ENCODE results near the gene FZD1.
"Not testable (repeated sequence)": the region's sequence is repeated elsewhere in the genome, so short reads cannot be mapped to it uniquely, and the experiment has no call there.

FZD1 gene

DNA sequence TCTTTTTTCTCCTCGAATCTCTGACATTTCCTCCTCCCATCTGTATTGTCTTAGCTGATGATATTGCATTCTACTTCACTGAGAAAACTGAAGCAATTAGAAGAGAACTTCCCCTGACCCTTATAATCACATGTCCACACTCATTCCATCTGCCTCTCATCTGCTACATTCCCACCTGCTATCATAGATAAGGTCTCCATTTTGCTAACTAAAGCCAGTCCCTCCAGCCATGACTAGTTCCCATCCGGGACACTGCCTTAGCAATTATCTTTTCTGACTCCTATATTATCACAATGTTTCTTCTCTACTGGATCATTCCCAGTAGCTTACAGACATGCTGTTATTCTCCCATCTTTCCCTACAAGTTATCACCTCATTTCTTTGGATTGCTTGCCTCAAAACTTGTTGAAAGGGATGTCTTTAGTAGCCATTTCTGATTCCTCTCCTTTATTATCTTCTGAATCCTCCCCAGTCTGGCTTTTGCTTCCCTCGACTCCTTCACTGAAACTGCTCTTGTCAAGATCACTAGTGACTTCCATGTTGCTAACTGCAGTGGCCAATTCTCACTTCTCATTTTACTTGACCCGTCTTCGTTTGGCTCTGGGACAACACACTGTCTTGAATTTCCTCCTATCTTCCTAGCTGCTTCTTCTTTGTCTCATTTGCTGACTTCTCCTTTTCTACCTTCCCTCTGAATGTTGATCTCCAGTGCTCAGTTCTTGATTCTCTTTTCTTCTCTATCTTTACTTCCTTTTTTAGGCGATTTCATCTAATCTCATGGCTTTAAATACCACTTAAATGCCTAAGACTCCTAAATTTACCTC, 35.9 kb downstream of the FZD1 start:
- DNase-seq: no peak

DNA sequence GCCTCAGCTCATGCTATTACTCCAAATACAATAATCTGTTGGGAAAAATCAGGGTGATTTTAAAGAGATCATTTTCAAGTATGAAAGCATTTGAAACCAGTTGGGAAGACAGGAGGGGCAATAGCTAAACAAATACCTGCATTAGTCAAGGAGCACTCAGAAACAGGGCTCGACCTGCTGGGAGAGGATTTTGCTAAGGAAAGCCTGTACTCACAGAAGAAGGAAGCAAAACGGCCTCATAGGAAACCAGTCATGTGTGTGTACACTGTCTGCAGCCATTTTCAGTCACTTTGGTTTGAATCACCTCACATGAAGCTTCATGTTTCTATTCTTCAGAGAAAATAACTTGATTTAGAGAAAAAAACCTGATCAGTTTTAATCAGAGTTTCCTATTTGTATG, 38.6 kb downstream of the FZD1 start:
- no peak for DNase-seq

DNA sequence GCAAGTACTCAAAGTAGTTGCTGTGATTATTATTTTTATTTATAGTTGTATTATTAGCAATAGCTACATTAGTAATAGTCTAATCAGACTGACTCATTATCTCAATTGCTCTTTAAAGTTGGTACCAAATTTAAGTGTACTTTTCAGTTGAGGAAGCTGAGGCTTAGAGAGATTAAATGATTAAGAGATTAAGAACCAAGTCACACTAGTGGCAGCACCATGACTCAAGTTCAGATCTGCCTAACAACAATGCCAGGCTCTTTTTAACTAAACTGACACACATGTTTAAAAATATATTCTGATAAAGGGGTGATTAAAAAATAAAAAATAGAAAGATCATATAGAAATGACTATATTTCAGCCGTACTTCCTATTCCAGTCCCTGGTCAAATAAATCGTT, 42.0 kb downstream of the FZD1 start:
- no peak for DNase-seq

DNA sequence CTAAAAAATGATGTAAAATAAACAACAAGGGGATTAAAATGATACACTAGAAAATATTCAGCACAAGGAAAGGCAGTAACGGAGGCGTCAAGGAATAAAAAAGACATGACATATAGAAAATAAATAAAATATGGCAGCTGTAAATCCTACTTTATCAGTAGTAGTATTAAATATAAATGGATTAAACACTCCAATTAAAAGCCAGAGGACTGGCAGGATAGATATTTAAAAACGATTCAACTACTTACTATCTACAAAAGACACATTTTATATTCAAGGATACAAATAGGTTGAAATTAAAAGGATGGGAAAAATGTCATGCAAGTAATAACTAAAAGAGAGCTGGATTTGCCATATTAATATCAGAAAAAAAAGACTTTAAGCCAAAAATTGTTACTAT, 43.2 kb downstream of the FZD1 start:
- no peak for DNase-seq

DNA sequence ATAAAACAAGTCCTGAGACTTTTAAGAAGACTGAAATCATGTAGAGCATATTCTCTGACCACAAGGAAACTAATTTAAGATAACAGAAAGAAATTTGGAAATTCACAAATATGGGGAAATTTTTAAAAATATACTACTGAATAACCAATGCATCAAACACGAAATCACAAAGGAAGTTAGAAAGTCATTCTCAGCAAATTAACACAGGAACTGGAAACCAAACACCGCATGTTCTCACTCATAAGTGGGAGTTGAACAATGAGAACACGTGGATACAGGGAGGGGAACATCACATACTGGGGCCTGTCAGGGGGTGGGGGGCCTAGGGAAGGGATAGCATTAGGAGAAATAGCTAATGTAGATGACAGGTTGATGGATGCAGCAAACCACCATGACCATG, 44.0 kb downstream of the FZD1 start:
- DNase-seq: not testable (repeated sequence)

DNA sequence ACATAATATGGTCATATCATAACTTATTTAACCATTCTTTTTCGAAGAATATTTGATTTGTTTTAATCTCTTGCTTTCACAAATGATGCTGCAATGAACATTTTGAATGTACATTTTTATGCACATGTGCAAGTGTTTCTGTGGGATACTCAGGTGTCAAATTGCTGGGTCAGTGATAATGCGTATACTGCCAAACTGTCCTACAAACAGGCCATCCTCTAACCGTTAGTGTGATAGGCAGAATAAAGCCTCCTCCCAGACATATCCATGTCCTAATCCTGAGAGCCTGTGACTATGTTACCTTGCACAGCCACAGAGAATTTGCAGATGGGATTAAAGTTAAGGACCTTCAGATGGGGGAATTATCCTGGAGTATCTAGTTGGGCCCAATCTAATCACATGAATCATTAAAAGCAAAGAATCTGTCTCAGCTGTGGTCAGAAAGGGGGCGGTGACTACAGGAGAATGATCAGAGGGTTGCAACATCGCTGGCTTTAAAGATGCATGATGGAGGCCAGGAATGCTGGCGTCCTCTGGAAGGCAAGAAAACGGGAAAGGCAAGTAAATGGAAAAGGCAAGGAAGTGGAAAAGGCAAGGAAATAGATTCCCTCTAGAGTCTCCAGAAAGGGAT, 46.7 kb downstream of the FZD1 start:
- DNase-seq: no peak

DNA sequence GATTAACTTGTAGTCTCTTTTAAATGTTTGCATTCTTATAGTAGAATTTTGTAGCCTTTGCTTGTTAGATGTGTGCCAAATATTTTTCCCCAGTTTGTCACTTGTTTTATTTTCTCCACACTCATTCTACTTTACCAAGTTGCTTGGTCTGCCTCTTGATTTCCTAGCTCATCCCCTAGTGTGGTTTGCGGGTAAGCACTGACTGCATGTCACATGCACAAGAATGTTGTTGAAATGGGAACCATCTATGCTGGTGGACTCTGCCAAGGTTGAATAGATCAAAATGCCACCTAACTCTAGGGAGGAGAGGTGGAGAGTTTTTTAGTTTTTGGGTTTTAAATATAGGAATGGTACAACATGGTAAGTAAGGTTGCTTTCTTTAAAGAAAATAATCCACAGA, 47.6 kb downstream of the FZD1 start:
- no peak for DNase-seq

DNA sequence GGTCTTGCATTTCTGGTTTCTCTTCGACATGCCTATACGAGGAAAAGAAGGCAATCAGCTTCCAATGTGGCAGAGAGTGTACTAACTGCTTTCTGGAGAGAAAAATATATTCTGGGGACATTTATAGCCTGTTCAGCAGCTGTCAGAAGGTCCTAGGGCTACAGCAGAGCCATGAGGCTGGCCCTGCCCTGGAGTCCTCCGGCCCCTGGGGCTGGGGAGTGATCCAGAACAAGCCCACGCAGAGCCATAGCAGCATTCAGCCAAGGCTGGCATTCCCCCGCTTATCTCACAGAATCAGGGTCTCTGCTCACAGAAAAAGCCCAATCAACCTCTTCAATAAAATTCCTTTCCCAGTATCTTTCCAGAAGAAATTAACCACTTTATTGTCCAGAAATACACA, 48.9 kb downstream of the FZD1 start:
- DNase-seq: no peak

DNA sequence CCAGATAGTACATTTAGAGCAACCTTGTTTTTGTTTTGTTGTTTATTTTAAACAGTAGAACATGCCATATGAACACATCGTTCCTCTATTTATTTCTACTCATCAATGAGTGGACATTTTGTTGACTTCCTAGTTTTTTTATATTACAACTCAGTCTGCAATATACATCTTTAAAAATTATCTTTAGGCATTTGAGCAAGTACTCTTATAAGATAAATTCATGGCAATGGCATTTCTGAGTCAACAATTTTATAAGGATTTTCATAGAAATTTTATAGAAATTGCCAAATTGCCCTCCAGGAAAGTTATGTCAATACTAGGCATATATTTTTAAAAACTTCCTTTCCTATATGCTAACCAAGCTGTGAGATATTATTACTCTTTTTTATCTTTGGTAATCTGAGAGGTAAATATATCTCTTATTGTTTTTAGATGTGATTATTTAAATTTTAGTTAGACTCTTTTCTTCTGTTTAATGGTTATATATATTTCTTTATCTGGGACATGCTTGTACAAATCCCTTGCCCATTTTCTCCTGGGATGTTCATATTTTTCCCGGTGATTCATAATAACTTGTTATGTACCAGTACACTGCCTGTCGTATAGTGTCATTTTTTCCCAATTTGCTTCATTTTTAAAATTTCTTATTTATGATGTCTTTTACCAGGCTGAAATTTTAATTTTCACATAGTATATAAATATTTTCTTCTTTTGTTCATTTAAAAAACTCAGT, 50.5 kb downstream of the FZD1 start:
- DNase-seq: no peak

DNA sequence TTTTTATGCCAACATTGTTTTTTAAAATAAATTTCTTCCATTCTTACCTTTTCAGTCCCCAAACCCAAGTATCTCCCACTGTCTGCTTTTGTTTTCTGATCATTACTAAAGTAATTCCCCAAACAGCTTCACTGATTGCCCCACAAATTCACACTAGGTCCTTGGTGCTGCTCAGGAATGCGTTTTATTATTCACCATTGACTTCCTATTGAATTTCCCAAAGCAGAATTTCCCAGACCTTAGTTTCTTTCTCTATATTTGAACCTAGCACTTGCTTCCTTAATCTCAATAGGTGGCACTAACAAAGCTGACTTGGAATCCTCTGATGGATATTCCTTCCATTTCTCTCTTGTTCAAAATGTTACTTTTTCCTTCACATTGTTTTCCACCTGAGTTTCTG, 52.2 kb downstream of the FZD1 start:
- no peak for DNase-seq

DNA sequence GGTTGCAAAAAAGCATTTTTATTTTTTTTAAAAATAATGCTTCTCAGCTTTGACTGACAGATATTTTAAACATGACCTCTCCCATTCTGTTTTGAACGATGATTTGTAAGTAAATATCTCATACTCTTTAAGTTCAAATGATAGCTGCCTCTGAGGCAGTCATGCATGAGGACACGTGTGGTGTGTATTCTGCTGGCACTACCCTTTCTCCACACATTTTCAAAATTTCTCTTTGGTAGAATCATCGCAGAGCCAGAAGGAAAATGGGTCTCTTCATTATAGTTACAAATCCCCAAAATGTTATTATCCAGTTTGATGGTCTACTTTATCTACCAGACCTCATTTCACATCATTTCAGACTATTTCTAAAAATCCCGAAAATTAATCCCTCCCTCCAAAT, 55.1 kb downstream of the FZD1 start:
- DNase-seq: no peak

DNA sequence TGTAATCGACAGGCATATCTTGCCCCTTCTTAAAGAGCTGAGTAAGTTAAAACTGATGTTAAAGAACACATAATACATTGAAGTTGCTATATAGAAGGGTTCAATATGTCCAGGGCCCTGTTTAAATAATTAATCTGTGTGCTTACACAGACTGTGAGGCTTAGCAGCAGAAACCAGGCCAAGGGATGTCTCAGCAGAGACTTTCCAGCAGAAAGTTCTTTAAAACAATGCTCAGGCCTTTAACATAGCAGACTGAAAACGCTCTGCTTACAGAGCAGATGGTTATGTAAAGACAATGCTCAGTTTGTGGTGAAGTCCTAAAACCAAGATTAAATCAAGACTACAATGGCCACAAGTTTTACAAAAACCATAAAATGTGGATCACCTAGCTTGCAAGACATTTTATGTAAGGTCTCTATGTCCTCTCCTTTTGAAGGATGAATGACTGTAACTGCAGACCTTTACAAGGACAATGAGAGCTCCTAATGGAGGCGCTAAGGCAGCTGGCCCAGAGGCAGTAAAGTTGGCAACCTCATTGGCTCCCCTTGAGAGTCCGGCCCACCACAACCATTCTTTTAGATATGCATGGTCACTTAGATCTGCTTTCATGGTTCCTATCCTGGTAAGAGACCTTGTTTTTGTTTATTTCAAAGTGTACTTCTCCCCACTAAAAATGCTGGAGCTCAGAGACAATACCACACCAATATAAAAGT, 56.3 kb downstream of the FZD1 start:
- DNase-seq: no peak
